Suprapubic skin (tissue), 4 donors: Measurements from ENCODE around the gene SYDE1. TPM values are rescaled to one million over a fixed set of nuclear protein-coding genes. Genes with fewer than 3 reads are reported as not detected.

ENCODE experiments used
- DNase-seq, 2 donors: peaks; one replicate each; pipeline ENCODE4 v3.0.0-alpha.2; 2019; ENCODE audit warnings: low spot score in 2 of 2
- H3K27ac ChIP-seq: fragments of 200-600 bp; sonication (generic); one replicate; pipeline ENCODE4 v1.5.1; 2019
- H3K27me3 ChIP-seq: fragments of 200-600 bp; sonication (generic); one replicate; pipeline ENCODE4 v1.5.1; 2019
- H3K36me3 ChIP-seq: fragments of 200-600 bp; sonication (generic); one replicate; pipeline ENCODE4 v1.5.1; 2019
- H3K4me1 ChIP-seq: fragments of 200-600 bp; sonication (generic); one replicate; pipeline ENCODE4 v1.5.1; 2019
- H3K4me3 ChIP-seq: fragments of 200-600 bp; sonication (generic); one replicate; pipeline ENCODE4 v1.5.1; 2019; ENCODE audit warnings: mild to moderate bottlenecking
- H3K9me3 ChIP-seq: fragments of 200-600 bp; sonication (generic); one replicate; pipeline ENCODE4 v1.5.1; 2019
- CTCF ChIP-seq, 2 donors: fragments of 200-600 bp in 1 of 2; fragments of 450-650 bp in 1 of 2; sonication (generic) in 1 of 2; IDR thresholded peaks; one replicate each; pipeline ENCODE4 v1.5.1; 2016 to 2019; ENCODE audit warnings: antibody characterized with exemption in 2 of 2, mild to moderate bottlenecking in 1 of 2, moderate library complexity in 1 of 2
- EP300 ChIP-seq: sonication (generic); formaldehyde crosslinking; IDR thresholded peaks from one replicate; pipeline ENCODE4 v1.6.1; 2017; ENCODE audit warnings: antibody characterized with exemption
- POLR2A ChIP-seq, 2 donors: fragments of 450-650 bp; IDR thresholded peaks; one replicate each; pipeline ENCODE4 v1.6.1; 2017; ENCODE audit warnings: antibody characterized with exemption in 2 of 2, mild to moderate bottlenecking in 2 of 2, moderate library complexity in 2 of 2
- POLR2AphosphoS5 ChIP-seq, 3 donors: sonication (generic); formaldehyde crosslinking; IDR thresholded peaks; one replicate each; pipeline ENCODE4 v1.6.1; 2017; ENCODE audit warnings: antibody characterized with exemption in 3 of 3
- WGBS: methylation state at CpG from one replicate; pipeline ENCODE4 v1.1.5; 2018; 5-methylcytosine and 5-hydroxymethylcytosine counted together
- total RNA-seq, 4 donors: library from RNA; depleted of rRNA; stranded (reverse); fragments of >200 nt; gene quantifications; one replicate each; pipeline ENCODE4 v1.1.0, GENCODE V29; 2016

SYDE1 gene
- total RNA-seq, 4 donors from 2014 or later = 3.8 to 17.8 (median 6.8) TPM

DNA sequence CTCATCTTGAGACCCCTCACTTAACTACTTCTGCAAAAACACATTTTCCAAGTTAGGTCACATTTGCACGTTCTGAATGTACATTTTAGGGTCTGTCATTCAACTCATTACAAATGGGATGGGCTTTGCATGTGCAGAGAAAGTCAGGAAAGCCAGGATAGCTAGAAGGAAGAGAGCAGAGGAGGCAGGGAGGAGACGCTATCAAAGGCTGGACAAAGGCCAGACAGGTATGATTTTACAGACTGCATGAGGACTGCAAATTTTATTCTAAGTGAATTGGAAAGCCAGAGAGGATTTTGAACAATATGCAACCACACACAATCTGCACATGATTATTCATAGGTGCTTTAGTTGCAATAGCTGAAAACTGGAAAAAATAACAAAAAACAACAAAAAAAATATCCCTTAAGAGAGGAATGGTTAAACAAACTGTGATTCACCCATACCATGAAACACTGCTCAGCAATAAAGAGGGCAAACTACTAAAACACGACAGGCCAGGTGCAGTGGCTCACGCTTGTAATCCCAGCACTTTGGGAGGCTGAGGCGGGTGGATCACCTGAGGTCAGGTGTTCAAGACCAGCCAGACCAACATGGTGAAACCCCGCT, 21.1 kb downstream of the SYDE1 start:
- Histone ChIP-seq H3K36me3 (no peaks in the 10 kb centered on the region), H3K4me3 (no peak overlapping the region), H3K9me3 (no peaks in the 10 kb centered on the region), H3K4me1 (peaks cover 42% of the 10 kb centered on the region), H3K27me3 (no peaks in the 10 kb centered on the region), H3K27ac (no peak overlapping the region)
- DNase-seq = no peak
- TF ChIP-seq EP300 (no peak), POLR2A (IDR thresholded peaks at IDR 0.05) (no peak), CTCF (IDR thresholded peaks at IDR 0.05) (no peak), POLR2AphosphoS5 (IDR thresholded peaks at IDR 0.05) (no peak)
- WGBS = 69% methylated on average over 6 of the region's 6 CpGs

- WGBS = 42% methylated on average over 16 of the region's 16 CpGs
- Histone ChIP-seq H3K36me3 (no peaks in the 10 kb centered on the region), H3K27ac (peak overlapping the region; percentile 46), H3K4me3 (no peak overlapping the region), H3K4me1 (peaks cover 25% of the 10 kb centered on the region), H3K27me3 (no peaks in the 10 kb centered on the region), H3K9me3 (no peaks in the 10 kb centered on the region)
- TF ChIP-seq CTCF (IDR thresholded peaks at IDR 0.05) (no peak), POLR2AphosphoS5 (IDR thresholded peaks at IDR 0.05) (no peak), EP300 (no peak), POLR2A (IDR thresholded peaks at IDR 0.05) (no peak)
- peak in 1 of 2 donors; percentile 36 for DNase-seq
These were observed 22.8 kb downstream of the SYDE1 start for GRCh38 chr19:15129856-15130585.

DNA sequence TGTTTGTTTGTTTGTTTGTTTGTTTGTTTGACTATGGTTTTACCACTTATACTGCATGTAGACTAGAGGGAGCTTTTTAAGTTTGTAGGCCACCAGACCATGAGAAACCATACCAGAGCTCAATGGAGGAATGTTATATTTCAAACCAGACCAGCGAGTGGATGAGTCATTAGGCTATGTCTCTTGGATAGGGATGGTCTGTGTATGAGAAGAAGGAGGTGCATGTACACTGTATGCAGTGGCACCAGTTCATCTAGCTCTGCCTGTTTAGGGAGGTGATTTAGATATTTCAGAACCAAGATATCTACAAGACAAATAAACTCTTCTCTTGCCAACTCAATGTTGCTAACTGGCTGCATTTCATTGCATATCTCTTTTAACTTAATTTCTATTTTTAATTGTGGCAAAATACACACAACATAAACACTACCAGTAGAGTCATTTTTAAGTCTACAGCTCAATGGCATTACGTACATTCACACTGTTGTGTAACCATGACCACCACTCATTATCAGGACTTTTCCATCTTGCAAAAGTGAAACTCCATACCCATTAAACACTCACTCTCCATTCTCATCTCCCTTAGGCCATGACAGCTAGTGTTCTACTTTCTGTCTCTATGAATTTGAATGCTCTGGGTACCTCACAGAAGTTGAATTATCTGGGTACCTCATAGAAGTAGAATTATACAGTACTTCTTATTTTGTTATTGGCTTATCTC, 29.2 kb downstream of the SYDE1 start:
- no peaks in the 10 kb centered on the region for H3K9me3 ChIP-seq
- no peaks in the 10 kb centered on the region for H3K36me3 ChIP-seq
- 47% methylated on average over 2 of the region's 2 CpGs for WGBS
- TF ChIP-seq EP300 (no peak), POLR2A (IDR thresholded peaks at IDR 0.05) (no peak), POLR2AphosphoS5 (IDR thresholded peaks at IDR 0.05) (peak in 1 of 3 donors; percentile 80), CTCF (IDR thresholded peaks at IDR 0.05) (no peak)
- no peaks in the 10 kb centered on the region for H3K27me3 ChIP-seq
- no peak overlapping the region for H3K4me3 ChIP-seq
- DNase-seq = no peak
- peak overlapping the region; percentile 31 for H3K27ac ChIP-seq
- H3K4me1 ChIP-seq = peaks cover 2% of the 10 kb centered on the region

GRCh38 chr19:15137777-15138176, 30.6 kb downstream of the SYDE1 start:
- no peak for TF ChIP-seq POLR2A (IDR thresholded peaks at IDR 0.05)
- no peak for TF ChIP-seq EP300
- TF ChIP-seq CTCF (IDR thresholded peaks at IDR 0.05) = no peak
- no peak for TF ChIP-seq POLR2AphosphoS5 (IDR thresholded peaks at IDR 0.05)
- no peak overlapping the region for H3K4me3 ChIP-seq
- no peaks in the 10 kb centered on the region for H3K9me3 ChIP-seq
- H3K27ac ChIP-seq = peak overlapping the region; percentile 4
- H3K4me1 ChIP-seq = peaks cover 2% of the 10 kb centered on the region
- no peaks in the 10 kb centered on the region for H3K27me3 ChIP-seq
- no peak for DNase-seq
- H3K36me3 ChIP-seq = no peaks in the 10 kb centered on the region

DNA sequence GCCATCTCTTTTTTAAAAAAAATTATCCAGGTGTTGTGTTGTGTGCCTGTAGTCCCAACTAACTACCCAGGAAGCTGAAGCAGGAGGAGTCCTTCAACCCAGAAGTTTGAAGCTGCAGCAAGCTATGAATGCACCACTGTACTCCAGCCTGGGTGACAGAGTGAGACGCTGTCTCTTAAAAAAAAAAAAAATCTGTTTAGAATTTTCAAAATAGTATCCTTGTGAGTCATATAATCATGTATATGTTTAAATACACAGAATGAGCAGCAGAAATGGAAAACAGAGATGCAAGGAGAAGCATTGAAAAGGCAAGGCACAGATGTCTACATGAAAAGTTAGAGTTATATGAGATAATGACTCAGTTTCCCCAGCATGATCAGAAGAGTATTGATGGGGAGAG, 31.2 kb downstream of the SYDE1 start:
- Histone ChIP-seq H3K9me3 (no peaks in the 10 kb centered on the region), H3K4me3 (no peak overlapping the region), H3K27me3 (no peaks in the 10 kb centered on the region), H3K4me1 (peaks cover 2% of the 10 kb centered on the region), H3K36me3 (no peaks in the 10 kb centered on the region), H3K27ac (no peak overlapping the region)
- DNase-seq = no peak
- TF ChIP-seq EP300 = no peak
- TF ChIP-seq POLR2AphosphoS5 (IDR thresholded peaks at IDR 0.05) = no peak
- no peak for TF ChIP-seq POLR2A (IDR thresholded peaks at IDR 0.05)
- TF ChIP-seq CTCF (IDR thresholded peaks at IDR 0.05) = no peak
- WGBS = 14% methylated on average over 1 of the region's 1 CpG
